GM10266 (cell line): ENCODE data around the gene BNC2.

Experiments
- DNase-seq: peaks from one replicate; pipeline ENCODE4 v3.0.0; 2012; ENCODE audit errors: extremely low spot score
- CTCF ChIP-seq: IDR thresholded peaks from 2 replicates; pipeline ENCODE4 v1.5.1; 2012; ENCODE audit warnings: mild to moderate bottlenecking, low read depth; ENCODE audit not compliant: control insufficient read depth, insufficient read depth; ENCODE audit errors: missing control alignments

Gene BNC2

GRCh38 chr9:16427873-16428427 lies 442.5 kb downstream of the BNC2 start:
- no peak for TF ChIP-seq CTCF
- DNase-seq = no peak

GRCh38 chr9:16426716-16427115 lies 443.8 kb downstream of the BNC2 start:
- no peak for DNase-seq
- no peak for TF ChIP-seq CTCF

- DNase-seq = no peak
- TF ChIP-seq CTCF = no peak
These were observed 444.8 kb downstream of the BNC2 start for GRCh38 chr9:16425562-16426231.

- TF ChIP-seq CTCF = no peak
- DNase-seq = no peak
These were observed 448.4 kb downstream of the BNC2 start for GRCh38 chr9:16422114-16422513.

GRCh38 chr9:16421532-16421931 lies 448.9 kb downstream of the BNC2 start:
- DNase-seq = no peak
- TF ChIP-seq CTCF = no peak

- TF ChIP-seq CTCF = no peak
- DNase-seq = no peak
These were observed 451.3 kb downstream of the BNC2 start for GRCh38 chr9:16419124-16419523.

- TF ChIP-seq CTCF = no peak
- DNase-seq = no peak
These were observed 451.7 kb downstream of the BNC2 start for GRCh38 chr9:16418721-16419120.
